GF-D8 (cell line): ENCODE data around the gene PRDM15.

Source experiments
- DNase-seq: peaks from one replicate; lab custom pipeline; 2025; lab: John Stamatoyannopoulos, UW

The PRDM15 gene

GRCh38 chr21:41863439-41863740, 15.8 kb downstream of the PRDM15 start:
- DNase-seq, result no peak

GRCh38 chr21:41861987-41862386, 17.2 kb downstream of the PRDM15 start:
- no peak for DNase-seq

- no peak for DNase-seq
Measured at GRCh38 chr21:41861255-41861654, 17.9 kb downstream of the PRDM15 start.

GRCh38 chr21:41859297-41859980, 19.7 kb downstream of the PRDM15 start:
- no peak for DNase-seq

GRCh38 chr21:41858466-41859296, 20.5 kb downstream of the PRDM15 start:
- DNase-seq, result no peak

- no peak for DNase-seq
Measured at GRCh38 chr21:41857771-41858300, 21.3 kb downstream of the PRDM15 start.

- DNase-seq, result no peak
Measured at GRCh38 chr21:41856572-41856971, 22.6 kb downstream of the PRDM15 start.

- DNase-seq, result no peak
Measured at GRCh38 chr21:41854426-41854995, 24.6 kb downstream of the PRDM15 start.

- DNase-seq, result no peak
Measured at GRCh38 chr21:41852929-41853320, 26.2 kb downstream of the PRDM15 start.

GRCh38 chr21:41852151-41852928, 26.8 kb downstream of the PRDM15 start:
- no peak for DNase-seq

- no peak for DNase-seq
Measured at GRCh38 chr21:41851090-41851790, 27.9 kb downstream of the PRDM15 start.

- DNase-seq, result no peak
Measured at GRCh38 chr21:41850085-41850484, 29.1 kb downstream of the PRDM15 start.

GRCh38 chr21:41848958-41849580, 30.1 kb downstream of the PRDM15 start:
- no peak for DNase-seq

- no peak for DNase-seq
Measured at GRCh38 chr21:41848533-41848932, 30.6 kb downstream of the PRDM15 start.

- DNase-seq, result no peak
Measured at GRCh38 chr21:41847066-41847804, 31.9 kb downstream of the PRDM15 start.

GRCh38 chr21:41846536-41846935, 32.6 kb downstream of the PRDM15 start:
- no peak for DNase-seq

- DNase-seq, result no peak
Measured at GRCh38 chr21:41846033-41846317, 33.2 kb downstream of the PRDM15 start.

GRCh38 chr21:41845310-41846032, 33.7 kb downstream of the PRDM15 start:
- DNase-seq, result no peak

- DNase-seq, result no peak
Measured at GRCh38 chr21:41843584-41843983, 35.6 kb downstream of the PRDM15 start.

GRCh38 chr21:41840880-41841279, 38.3 kb downstream of the PRDM15 start:
- DNase-seq, result no peak
